Coronary artery (tissue), 2 donors: ENCODE measurements around the gene SH3D19.
"Not testable (repeated sequence)": the region's sequence is repeated elsewhere in the genome, so short reads cannot be mapped to it uniquely, and the experiment has no call there.

Experiments
- DNase-seq: peaks from one replicate; pipeline ENCODE4 v3.0.0-alpha.2; 2017; ENCODE audit warnings: low spot score
- H3K27ac ChIP-seq, 2 donors: fragments of 200-600 bp; sonication (generic); one replicate each; pipeline ENCODE4 v1.5.1; 2016 to 2019
- H3K4me3 ChIP-seq: fragments of 200-600 bp; sonication (generic); 2 replicates; pipeline ENCODE4 v1.5.1; 2016; ENCODE audit warnings: mild to moderate bottlenecking, moderate library complexity
- TF ChIP-seq, protein P1 (sequence below): fragments of 200-600 bp; sonication (generic); IDR thresholded peaks from one replicate; pipeline ENCODE4 v1.5.1; 2019; ENCODE audit warnings: antibody characterized with exemption

SH3D19 gene

GRCh38 chr4:151259752-151260151 lies 65.7 kb downstream of the SH3D19 start:
- no peak overlapping the region for H3K27ac ChIP-seq
- no peak for DNase-seq
- TF ChIP-seq, protein P1, sequence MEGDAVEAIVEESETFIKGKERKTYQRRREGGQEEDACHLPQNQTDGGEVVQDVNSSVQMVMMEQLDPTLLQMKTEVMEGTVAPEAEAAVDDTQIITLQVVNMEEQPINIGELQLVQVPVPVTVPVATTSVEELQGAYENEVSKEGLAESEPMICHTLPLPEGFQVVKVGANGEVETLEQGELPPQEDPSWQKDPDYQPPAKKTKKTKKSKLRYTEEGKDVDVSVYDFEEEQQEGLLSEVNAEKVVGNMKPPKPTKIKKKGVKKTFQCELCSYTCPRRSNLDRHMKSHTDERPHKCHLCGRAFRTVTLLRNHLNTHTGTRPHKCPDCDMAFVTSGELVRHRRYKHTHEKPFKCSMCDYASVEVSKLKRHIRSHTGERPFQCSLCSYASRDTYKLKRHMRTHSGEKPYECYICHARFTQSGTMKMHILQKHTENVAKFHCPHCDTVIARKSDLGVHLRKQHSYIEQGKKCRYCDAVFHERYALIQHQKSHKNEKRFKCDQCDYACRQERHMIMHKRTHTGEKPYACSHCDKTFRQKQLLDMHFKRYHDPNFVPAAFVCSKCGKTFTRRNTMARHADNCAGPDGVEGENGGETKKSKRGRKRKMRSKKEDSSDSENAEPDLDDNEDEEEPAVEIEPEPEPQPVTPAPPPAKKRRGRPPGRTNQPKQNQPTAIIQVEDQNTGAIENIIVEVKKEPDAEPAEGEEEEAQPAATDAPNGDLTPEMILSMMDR, result no peak

DNA sequence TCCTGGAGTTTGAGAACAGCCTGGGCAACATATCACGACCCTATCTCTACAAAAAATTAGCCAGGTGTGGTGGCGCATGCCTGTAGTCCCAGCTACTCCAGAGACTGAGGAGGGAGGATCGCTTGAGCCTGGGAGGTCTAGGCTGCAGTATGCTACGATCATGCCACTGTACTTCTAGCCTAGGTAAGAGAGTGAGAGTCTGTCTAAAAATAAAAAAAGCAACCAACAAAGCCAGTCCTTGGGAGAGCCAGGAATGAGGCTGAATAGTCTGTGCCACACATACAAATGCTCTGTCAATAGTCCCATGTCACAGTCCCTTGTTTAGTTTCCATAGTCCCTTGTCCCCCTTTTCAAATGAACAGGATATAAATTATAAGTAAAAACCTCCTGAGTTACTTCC lies 67.7 kb downstream of the SH3D19 start:
- Histone ChIP-seq H3K4me3 (no peak overlapping the region), H3K27ac (no peak overlapping the region)
- TF ChIP-seq, protein P1, result no peak
- no peak for DNase-seq

More at GRCh38 chr4:151259752-151260151, 65.7 kb downstream of the SH3D19 start:
- H3K4me3 ChIP-seq, result no peak overlapping the region

- DNase-seq, result no peak
- TF ChIP-seq, protein P1, result no peak
- no peak overlapping the region for H3K4me3 ChIP-seq
- H3K27ac ChIP-seq, result no peak overlapping the region
Measured at GRCh38 chr4:151256134-151256533, 69.3 kb downstream of the SH3D19 start.

- H3K4me3 ChIP-seq, H3K27ac ChIP-seq, DNase-seq: not testable (repeated sequence)
Measured at GRCh38 chr4:151255680-151256079, 69.7 kb downstream of the SH3D19 start.

GRCh38 chr4:151255226-151255625 lies 70.2 kb downstream of the SH3D19 start:
- H3K27ac ChIP-seq, H3K4me3 ChIP-seq, DNase-seq: not testable (repeated sequence)

DNA sequence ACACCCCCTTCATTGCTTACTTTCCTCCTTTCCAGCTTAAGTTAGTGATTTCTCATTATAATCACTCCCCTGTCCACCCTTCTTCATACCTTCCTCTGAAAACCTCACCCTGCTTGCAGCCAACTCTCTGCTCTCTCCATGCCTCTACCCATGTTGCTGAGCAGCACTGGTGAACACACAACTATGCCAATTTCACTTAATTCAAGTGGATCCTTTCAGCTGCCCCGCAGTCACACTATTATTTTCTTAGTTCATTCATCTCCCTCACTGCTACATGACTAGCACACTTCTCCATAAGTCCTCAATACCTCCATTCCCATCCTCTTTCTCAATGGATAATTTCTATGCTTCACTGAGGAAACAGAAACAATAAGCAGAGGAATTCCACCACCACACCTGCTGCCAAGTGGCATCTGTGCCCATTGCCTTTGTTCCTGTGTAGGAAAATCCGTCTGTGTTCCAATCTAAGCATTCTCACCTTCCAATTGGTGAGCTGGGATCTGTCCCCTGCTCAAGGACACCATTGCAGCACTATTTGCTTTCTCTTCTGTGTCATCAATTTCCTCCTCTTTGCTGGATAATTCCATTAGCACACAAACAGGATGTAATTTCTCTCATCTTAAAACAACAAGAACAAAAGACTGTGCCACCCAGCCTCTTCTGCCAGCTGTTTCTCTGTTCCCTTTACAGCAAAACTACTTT lies 73.7 kb downstream of the SH3D19 start:
- no peak for DNase-seq
- no peak overlapping the region for H3K4me3 ChIP-seq
- H3K27ac ChIP-seq, result no peak overlapping the region
- TF ChIP-seq, protein P1, result no peak

GRCh38 chr4:151250706-151251105 lies 74.7 kb downstream of the SH3D19 start:
- TF ChIP-seq, protein P1, result no peak
- Histone ChIP-seq H3K27ac (no peak overlapping the region), H3K4me3 (no peak overlapping the region)
- DNase-seq, result no peak

DNA sequence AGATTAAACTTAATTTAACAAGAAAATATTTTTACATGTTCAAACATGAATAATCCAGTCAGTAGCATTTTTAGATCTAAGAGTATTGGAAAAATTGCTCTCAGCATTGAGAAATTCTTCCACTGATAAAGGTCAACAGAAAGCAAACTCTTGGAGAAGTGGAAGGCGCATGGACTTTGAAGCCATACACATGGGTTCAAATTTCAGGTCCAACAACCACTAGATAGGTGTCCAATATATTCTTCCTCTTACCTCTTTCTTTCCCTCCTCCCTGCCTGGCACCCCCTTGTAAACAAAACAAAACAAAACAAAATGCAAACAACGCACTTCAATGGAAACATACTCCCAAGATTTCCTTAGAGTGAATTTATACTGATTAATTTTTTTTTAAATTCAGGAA lies 76.9 kb downstream of the SH3D19 start:
- DNase-seq, result no peak
- no peak overlapping the region for H3K27ac ChIP-seq
- TF ChIP-seq, protein P1, result no peak
- H3K4me3 ChIP-seq, result no peak overlapping the region
